H1 (cell line): Measurements from ENCODE around the gene ORAI3. TPM values are rescaled to one million over a fixed set of nuclear protein-coding genes. Genes with fewer than 3 reads are reported as not detected.

Experiments used
- BCL11A ChIP-seq, 2 experiments: IDR thresholded peaks; one replicate each; pipeline ENCODE4 v1.6.1; 2011; ENCODE audit warnings: low read depth in 2 of 2, low read length in 2 of 2, mild to moderate bottlenecking in 2 of 2
- CEBPB ChIP-seq: IDR thresholded peaks from 2 replicates; pipeline ENCODE4 v1.6.1; 2012; ENCODE audit warnings: low read depth, low read length
- EP300 ChIP-seq, 2 experiments: IDR thresholded peaks; 1 replicate in 1 of 2; 2 replicates in 1 of 2; pipeline ENCODE4 v1.6.1; 2011 to 2012; ENCODE audit warnings: low read depth in 2 of 2, low read length in 2 of 2, mild to moderate bottlenecking in 2 of 2, borderline replicate concordance in 1 of 2, inconsistent platforms in 1 of 2, moderate library complexity in 1 of 2
- EZH2 ChIP-seq: fragments of 200-600 bp; sonication (generic); IDR thresholded peaks from 2 replicates; pipeline ENCODE4 v1.7.1; 2012; ENCODE audit warnings: low read depth, mild to moderate bottlenecking, moderate library complexity, low read length, inconsistent platforms; ENCODE audit not compliant: severe bottlenecking
- GTF2F1 ChIP-seq: IDR thresholded peaks from 2 replicates; pipeline ENCODE4 v1.6.1; 2012; ENCODE audit warnings: low read depth, low read length, improper control_type of control experiment, borderline replicate concordance
- HDAC6 ChIP-seq: IDR thresholded peaks from one replicate; pipeline ENCODE4 v1.7.1; 2012; ENCODE audit warnings: low read depth, mild to moderate bottlenecking, inconsistent platforms, low read length, moderate library complexity
- JUND ChIP-seq: IDR thresholded peaks from 2 replicates; pipeline ENCODE4 v1.6.1; 2011; ENCODE audit warnings: mild to moderate bottlenecking, improper control_type of control experiment, low read length
- KDM5A ChIP-seq: fragments of 200-600 bp; IDR thresholded peaks from 2 replicates; pipeline ENCODE4 v1.7.1; 2012; ENCODE audit warnings: mild to moderate bottlenecking, low read length, inconsistent platforms, mixed read lengths
- NANOG ChIP-seq: IDR thresholded peaks from 2 replicates; pipeline ENCODE4 v1.6.1; 2011; ENCODE audit warnings: low read length, low read depth, mild to moderate bottlenecking, inconsistent platforms; ENCODE audit not compliant: insufficient read depth, poor library complexity, severe bottlenecking
- POLR2A ChIP-seq, 2 experiments: IDR thresholded peaks; 1 replicate in 1 of 2; 2 replicates in 1 of 2; pipeline ENCODE4 v1.6.1; 2011; ENCODE audit warnings: low read depth in 2 of 2, low read length in 2 of 2, mild to moderate bottlenecking in 2 of 2; ENCODE audit errors: control extremely low read depth in 1 of 2
- RAD21 ChIP-seq, 2 experiments: IDR thresholded peaks in 1 of 2; conservative IDR thresholded peaks in 1 of 2; 2 replicates each; pipeline ENCODE4 v1.6.1; 2011; ENCODE audit warnings: low read depth in 2 of 2, low read length in 2 of 2, improper control_type of control experiment in 1 of 2, inconsistent platforms in 1 of 2, mild to moderate bottlenecking in 1 of 2, moderate library complexity in 1 of 2
- RBBP5 ChIP-seq: IDR thresholded peaks from 2 replicates; pipeline ENCODE4 v1.7.1; 2012; ENCODE audit warnings: low read depth, mild to moderate bottlenecking, inconsistent platforms, low read length, moderate library complexity, borderline replicate concordance
- RNF2 ChIP-seq: fragments of 200-900, 300-1000 bp; sonication (generic); IDR thresholded peaks from 2 replicates; pipeline ENCODE4 v1.7.1; 2016; ENCODE audit warnings: borderline replicate concordance, low read depth, mild to moderate bottlenecking, antibody characterized with exemption, low read length; ENCODE audit not compliant: poor library complexity, severe bottlenecking; ENCODE audit errors: missing control alignments
- SAP30 ChIP-seq: fragments of 300-600 bp; sonication (generic); IDR thresholded peaks from 2 replicates; pipeline ENCODE4 v1.7.1; 2012; ENCODE audit warnings: low read length, moderate library complexity, mild to moderate bottlenecking, inconsistent platforms; ENCODE audit not compliant: insufficient read depth, insufficient replicate concordance
- SIRT6 ChIP-seq: IDR thresholded peaks from one replicate; pipeline ENCODE4 v1.7.1; 2012; ENCODE audit warnings: low read length, inconsistent platforms
- polyA plus RNA-seq, 7 experiments: library from polyadenylated mRNA; depleted of rRNA in 3 of 7; stranded (reverse) in 5 of 7; unstranded in 2 of 7; fragments of >200 nt in 5 of 7; fragments of 200-250 nt in 2 of 7; gene quantifications; 1 replicate in 5 of 7; 2 replicates in 1 of 7; 4 replicates in 1 of 7; pipeline versions ENCODE4 v1.2.1 to v1.2.3, GENCODE V29; 2011 to 2013; ENCODE audit warnings: missing spikeins in 2 of 7, mixed read lengths in 2 of 7
- total RNA-seq: library from RNA; stranded (reverse); fragmentation: NEBNext Ultra II Directional; extraction: Animal tissue kit (Norgen Biotek cat#: 25700); gene quantifications from 2 replicates; pipeline ENCODE4 v1.2.1, GENCODE V29; 2021
- TF ChIP-seq, protein P1 (sequence below): IDR thresholded peaks from 2 replicates; pipeline ENCODE4 v1.6.1; 2011; ENCODE audit warnings: low read depth, mild to moderate bottlenecking, low read length; ENCODE audit not compliant: insufficient read depth
- TF ChIP-seq, protein P2 (sequence below): IDR thresholded peaks from 2 replicates; pipeline ENCODE4 v1.6.1; 2011; ENCODE audit warnings: low read length, improper control_type of control experiment
- TF ChIP-seq, protein P3 (sequence below), 3 experiments: IDR thresholded peaks; 1 replicate in 2 of 3; 2 replicates in 1 of 3; pipeline versions ENCODE4 v1.5.1 to v1.6.1; 2011; ENCODE audit warnings: low read length in 3 of 3, mild to moderate bottlenecking in 3 of 3, inconsistent platforms in 2 of 3, low read depth in 1 of 3, moderate library complexity in 1 of 3; ENCODE audit not compliant: insufficient read depth in 1 of 3; ENCODE audit errors: control extremely low read depth in 1 of 3

Gene ORAI3
- total and polyA plus RNA-seq, 2 of the 8 experiments (the other 6 are each of a cell fraction or from before 2014, with no cell fraction given) = 8.7 to 24.5 TPM

DNA sequence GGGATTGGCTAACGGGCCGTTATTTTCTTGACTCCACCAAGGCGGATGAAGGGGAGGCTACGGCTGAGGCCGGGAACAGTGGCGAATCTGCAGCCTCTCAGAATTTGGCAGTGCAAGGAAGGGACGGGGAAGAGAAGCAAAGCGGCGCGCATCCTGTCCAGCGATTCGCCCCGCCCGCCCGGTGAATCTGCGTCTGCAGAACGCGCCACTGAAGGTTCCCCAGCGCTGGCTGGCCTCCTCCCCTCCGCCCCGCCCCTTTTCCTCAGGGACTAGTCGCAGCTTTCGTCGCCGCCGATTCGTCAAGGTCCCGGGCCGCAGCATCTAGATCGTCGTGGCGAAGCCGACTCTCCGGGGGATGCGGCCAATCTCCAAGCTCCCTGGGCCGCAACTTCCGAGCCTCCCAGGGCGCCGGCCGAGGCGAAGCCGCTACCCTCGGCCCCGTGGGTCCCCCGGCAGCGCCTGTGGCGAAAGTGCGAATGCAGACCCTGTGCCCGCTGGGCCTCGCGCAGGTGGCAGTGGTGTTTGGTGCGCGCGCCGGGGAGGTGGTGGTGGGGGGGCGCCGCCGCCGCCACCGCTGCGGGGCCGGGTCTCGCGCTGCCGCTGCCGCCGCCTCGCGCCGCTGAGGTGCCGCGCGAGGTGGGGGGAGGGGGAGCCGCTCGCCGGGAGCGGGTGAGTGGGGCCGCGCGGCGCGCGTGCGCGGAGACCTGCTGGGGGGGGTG is 8.7 kb downstream of the ORAI3 start, which contains the start of gene SETD1A (continued):
- TF ChIP-seq SAP30 = no peak
- TF ChIP-seq RBBP5 = peak; percentile 46; the same call in 1 of the 2 replicates
- TF ChIP-seq HDAC6 = no peak
- no peak for TF ChIP-seq CEBPB
- TF ChIP-seq, protein P1, sequence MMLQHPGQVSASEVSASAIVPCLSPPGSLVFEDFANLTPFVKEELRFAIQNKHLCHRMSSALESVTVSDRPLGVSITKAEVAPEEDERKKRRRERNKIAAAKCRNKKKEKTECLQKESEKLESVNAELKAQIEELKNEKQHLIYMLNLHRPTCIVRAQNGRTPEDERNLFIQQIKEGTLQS = no peak
- TF ChIP-seq BCL11A (IDR thresholded peaks at IDR 0.05; ENCODE audit: low read depth in 2 of 2, low read length in 2 of 2) = no peak
- TF ChIP-seq, protein P2, sequence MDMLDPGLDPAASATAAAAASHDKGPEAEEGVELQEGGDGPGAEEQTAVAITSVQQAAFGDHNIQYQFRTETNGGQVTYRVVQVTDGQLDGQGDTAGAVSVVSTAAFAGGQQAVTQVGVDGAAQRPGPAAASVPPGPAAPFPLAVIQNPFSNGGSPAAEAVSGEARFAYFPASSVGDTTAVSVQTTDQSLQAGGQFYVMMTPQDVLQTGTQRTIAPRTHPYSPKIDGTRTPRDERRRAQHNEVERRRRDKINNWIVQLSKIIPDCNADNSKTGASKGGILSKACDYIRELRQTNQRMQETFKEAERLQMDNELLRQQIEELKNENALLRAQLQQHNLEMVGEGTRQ = no peak
- TF ChIP-seq NANOG = no peak
- TF ChIP-seq, protein P3, sequence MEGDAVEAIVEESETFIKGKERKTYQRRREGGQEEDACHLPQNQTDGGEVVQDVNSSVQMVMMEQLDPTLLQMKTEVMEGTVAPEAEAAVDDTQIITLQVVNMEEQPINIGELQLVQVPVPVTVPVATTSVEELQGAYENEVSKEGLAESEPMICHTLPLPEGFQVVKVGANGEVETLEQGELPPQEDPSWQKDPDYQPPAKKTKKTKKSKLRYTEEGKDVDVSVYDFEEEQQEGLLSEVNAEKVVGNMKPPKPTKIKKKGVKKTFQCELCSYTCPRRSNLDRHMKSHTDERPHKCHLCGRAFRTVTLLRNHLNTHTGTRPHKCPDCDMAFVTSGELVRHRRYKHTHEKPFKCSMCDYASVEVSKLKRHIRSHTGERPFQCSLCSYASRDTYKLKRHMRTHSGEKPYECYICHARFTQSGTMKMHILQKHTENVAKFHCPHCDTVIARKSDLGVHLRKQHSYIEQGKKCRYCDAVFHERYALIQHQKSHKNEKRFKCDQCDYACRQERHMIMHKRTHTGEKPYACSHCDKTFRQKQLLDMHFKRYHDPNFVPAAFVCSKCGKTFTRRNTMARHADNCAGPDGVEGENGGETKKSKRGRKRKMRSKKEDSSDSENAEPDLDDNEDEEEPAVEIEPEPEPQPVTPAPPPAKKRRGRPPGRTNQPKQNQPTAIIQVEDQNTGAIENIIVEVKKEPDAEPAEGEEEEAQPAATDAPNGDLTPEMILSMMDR (IDR thresholded peaks at IDR 0.05; ENCODE audit: control extremely low read depth in 1 of 3, insufficient read depth in 1 of 3, low read depth in 1 of 3, low read length in 3 of 3) = no peak
- TF ChIP-seq POLR2A (IDR thresholded peaks at IDR 0.05; ENCODE audit: control extremely low read depth in 1 of 2, low read depth in 2 of 2, low read length in 2 of 2) = peak in 1 of 2 experiments; percentile 54; a peak in 1 of 3 replicates
- no peak; the same call in 1 of the 2 replicates for TF ChIP-seq KDM5A
- no peak for TF ChIP-seq RNF2
- TF ChIP-seq JUND = no peak
- no peak for TF ChIP-seq GTF2F1
- TF ChIP-seq RAD21 (IDR thresholded peaks at IDR 0.05 in 1 of 2, conservative IDR thresholded peaks at IDR 0.05 in 1 of 2; ENCODE audit: low read depth in 2 of 2, low read length in 2 of 2) = no peak
- TF ChIP-seq EZH2 = no peak
- TF ChIP-seq SIRT6 = no peak
- peak in 1 of 2 experiments; percentile 98; a peak in 1 of 3 replicates for TF ChIP-seq EP300 (IDR thresholded peaks at IDR 0.05; ENCODE audit: borderline replicate concordance in 1 of 2, low read depth in 2 of 2, low read length in 2 of 2)
